SU-DHL-6 (cell line): Measurements from ENCODE around the gene MAP3K21.

Experiments used
- EZH2phosphoT487 ChIP-seq: fragments of 200-600 bp; sonication (generic), shearing (Covaris generic); conservative IDR thresholded peaks from 2 replicates; pipeline ENCODE4 v1.6.1; 2018; ENCODE audit warnings: mild to moderate bottlenecking, antibody characterized with exemption, low read length, moderate library complexity, mixed read lengths
- TF ChIP-seq, protein P1 (sequence below): fragments of 200-600 bp; sonication (generic); IDR thresholded peaks from one replicate; pipeline ENCODE4 v1.5.1; 2017; ENCODE audit warnings: antibody characterized with exemption, mild to moderate bottlenecking, low read length, moderate library complexity; ENCODE audit not compliant: insufficient read depth, poor library complexity, severe bottlenecking

DNA sequence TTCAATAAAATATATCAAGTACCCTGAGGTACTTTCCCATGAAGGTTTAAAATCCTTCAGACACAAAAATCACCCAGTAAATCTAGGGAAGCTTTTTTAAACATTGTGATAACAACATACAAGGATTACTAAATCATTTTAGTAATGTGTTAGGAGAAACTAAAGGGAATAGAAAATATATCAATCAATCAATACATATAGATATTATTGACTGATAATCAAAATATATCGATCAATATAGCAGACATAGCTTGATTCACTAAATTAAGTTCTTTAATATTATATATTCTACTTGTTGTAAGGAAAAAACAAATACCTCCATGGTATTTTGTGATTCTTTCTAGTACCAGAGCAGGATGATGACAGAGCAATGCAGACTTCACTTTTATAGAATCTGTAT is 35.2 kb downstream of the MAP3K21 start:
- TF ChIP-seq, protein P1, sequence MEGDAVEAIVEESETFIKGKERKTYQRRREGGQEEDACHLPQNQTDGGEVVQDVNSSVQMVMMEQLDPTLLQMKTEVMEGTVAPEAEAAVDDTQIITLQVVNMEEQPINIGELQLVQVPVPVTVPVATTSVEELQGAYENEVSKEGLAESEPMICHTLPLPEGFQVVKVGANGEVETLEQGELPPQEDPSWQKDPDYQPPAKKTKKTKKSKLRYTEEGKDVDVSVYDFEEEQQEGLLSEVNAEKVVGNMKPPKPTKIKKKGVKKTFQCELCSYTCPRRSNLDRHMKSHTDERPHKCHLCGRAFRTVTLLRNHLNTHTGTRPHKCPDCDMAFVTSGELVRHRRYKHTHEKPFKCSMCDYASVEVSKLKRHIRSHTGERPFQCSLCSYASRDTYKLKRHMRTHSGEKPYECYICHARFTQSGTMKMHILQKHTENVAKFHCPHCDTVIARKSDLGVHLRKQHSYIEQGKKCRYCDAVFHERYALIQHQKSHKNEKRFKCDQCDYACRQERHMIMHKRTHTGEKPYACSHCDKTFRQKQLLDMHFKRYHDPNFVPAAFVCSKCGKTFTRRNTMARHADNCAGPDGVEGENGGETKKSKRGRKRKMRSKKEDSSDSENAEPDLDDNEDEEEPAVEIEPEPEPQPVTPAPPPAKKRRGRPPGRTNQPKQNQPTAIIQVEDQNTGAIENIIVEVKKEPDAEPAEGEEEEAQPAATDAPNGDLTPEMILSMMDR, result no peak
- no peak for TF ChIP-seq EZH2phosphoT487
